ENCODE data around the gene VPS39. TPM values are rescaled to one million over a fixed set of nuclear protein-coding genes. Genes with fewer than 3 reads are reported as not detected.

VPS39 gene
- total and polyA plus RNA-seq, 12 donors = 24.9 to 55.0 (median 48.9) TPM

DNA sequence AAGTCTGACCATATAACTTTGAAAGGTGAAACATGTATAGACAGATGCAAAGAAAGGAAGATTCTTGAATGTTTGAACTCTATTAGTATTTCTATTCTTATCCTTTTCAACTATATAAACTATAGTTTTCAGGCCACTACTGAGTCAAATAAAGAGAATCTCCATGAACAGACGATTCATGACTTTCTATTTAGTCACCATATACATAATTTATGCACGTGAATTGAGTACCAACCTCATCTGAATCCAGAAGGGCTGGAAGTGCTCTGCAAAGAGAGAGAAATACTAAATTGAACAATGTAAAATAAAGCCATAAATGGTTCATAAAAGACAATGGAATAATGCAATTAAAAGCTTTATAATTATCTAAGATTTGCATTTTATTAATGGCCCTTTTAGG is 9.5 kb upstream of the VPS39 start:
- no peak for DNase-seq
- ATAC-seq = no peak
- Histone ChIP-seq H3K4me3 (no peak overlapping the region), H3K27ac (no peak overlapping the region), H3K36me3 (peaks cover 0 to 97% (median 27%) of the 10 kb centered on the region in 9 donors), H3K4me1 (peaks cover 0 to 10% (median 0%) of the 10 kb centered on the region in 9 donors), H3K27me3 (no peaks in the 10 kb centered on the region), H3K9me3 (no peaks in the 10 kb centered on the region)
- TF ChIP-seq, protein P1, sequence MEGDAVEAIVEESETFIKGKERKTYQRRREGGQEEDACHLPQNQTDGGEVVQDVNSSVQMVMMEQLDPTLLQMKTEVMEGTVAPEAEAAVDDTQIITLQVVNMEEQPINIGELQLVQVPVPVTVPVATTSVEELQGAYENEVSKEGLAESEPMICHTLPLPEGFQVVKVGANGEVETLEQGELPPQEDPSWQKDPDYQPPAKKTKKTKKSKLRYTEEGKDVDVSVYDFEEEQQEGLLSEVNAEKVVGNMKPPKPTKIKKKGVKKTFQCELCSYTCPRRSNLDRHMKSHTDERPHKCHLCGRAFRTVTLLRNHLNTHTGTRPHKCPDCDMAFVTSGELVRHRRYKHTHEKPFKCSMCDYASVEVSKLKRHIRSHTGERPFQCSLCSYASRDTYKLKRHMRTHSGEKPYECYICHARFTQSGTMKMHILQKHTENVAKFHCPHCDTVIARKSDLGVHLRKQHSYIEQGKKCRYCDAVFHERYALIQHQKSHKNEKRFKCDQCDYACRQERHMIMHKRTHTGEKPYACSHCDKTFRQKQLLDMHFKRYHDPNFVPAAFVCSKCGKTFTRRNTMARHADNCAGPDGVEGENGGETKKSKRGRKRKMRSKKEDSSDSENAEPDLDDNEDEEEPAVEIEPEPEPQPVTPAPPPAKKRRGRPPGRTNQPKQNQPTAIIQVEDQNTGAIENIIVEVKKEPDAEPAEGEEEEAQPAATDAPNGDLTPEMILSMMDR (IDR thresholded peaks at IDR 0.05) = no peak
- 83 to 91% methylated on average over 2 of the region's 2 CpGs for WGBS, 2 donors
- intact Hi-C loops (cut with DNase I) = no loop called here

GRCh38 chr15:42215913-42216829 is 8.1 kb upstream of the VPS39 start:
- TF ChIP-seq, protein P1 (IDR thresholded peaks at IDR 0.05) = peak in 4 of 9 donors; percentile 10 to 26 (median 22)
- Histone ChIP-seq H3K9me3 (no peaks in the 10 kb centered on the region), H3K27me3 (no peaks in the 10 kb centered on the region), H3K4me3 (no peak overlapping the region), H3K36me3 (peaks cover 0 to 99% (median 34%) of the 10 kb centered on the region in 9 donors), H3K27ac (peak overlapping the region in 2 of 10 donors; percentile 30 to 39), H3K4me1 (peaks cover 0 to 10% (median 0%) of the 10 kb centered on the region in 9 donors)
- intact Hi-C loops (cut with DNase I) = no loop called here
- ATAC-seq (peak in 1 of 8 donors; percentile 41), DNase-seq (no peak)
- 48 to 66% methylated on average over 4 of the region's 4 CpGs for WGBS, 2 donors

DNA sequence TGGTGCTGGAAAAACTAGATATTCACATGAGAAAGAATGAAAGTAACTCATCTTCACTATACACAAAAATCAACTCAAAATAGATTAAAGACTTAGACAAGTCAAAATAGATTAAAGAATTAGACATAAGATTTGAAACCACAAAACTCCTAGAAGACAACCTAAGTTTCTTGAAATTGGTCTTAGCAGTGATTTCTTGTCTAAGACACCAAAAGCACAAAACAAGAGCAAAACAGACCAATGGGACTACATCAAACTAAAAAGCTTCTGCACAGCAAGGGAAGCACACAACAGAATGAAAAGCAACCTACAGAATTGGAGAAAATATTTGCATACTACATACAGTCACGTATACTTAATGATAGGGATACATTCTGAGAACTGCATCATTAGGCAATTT is 6.5 kb upstream of the VPS39 start:
- no peak for ATAC-seq

DNA sequence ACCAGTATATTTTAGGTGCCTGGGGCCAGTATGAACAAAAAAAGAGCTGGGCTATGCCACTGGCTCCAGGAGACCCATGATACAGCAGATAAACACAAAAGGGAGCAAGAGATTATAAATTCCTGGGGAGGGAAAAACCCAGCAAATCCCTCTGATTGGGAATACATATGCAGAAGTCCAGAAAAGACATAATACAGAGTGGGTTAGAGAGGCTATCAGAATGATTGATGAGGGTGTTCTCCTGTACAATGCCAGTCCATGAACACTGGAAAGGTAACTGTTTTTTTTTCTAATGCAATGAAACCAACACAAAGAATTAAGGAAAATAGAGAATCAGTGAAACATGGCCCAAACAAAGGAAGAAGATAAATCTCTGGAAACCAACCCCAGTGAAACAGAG is 5.4 kb upstream of the VPS39 start:
- peaks cover 0 to 95% (median 34%) of the 10 kb centered on the region in 9 donors for H3K36me3 ChIP-seq
- H3K27me3 ChIP-seq = no peaks in the 10 kb centered on the region
- TF ChIP-seq, protein P1 (IDR thresholded peaks at IDR 0.05) = no peak
- intact Hi-C loops (cut with DNase I) = no loop called here
- DNase-seq (no peak), ATAC-seq (no peak)
- H3K4me1 ChIP-seq = peaks cover 0 to 12% (median 3%) of the 10 kb centered on the region in 9 donors
- H3K9me3 ChIP-seq = no peaks in the 10 kb centered on the region
- no peak overlapping the region for H3K4me3 ChIP-seq
- no peak overlapping the region for H3K27ac ChIP-seq

More for the DNA sequence above, 6.5 kb upstream of the VPS39 start:
- intact Hi-C loops (cut with DNase I) = no loop called here
- WGBS, 2 donors = 94 to 96% methylated on average over 1 of the region's 1 CpG
- H3K4me1 ChIP-seq = peaks cover 0 to 10% (median 0%) of the 10 kb centered on the region in 9 donors
- H3K9me3 ChIP-seq = no peaks in the 10 kb centered on the region
- H3K4me3 ChIP-seq = no peak overlapping the region
- TF ChIP-seq, protein P1 (IDR thresholded peaks at IDR 0.05) = no peak
- no peak for DNase-seq
- H3K27me3 ChIP-seq = no peaks in the 10 kb centered on the region
- no peak overlapping the region for H3K27ac ChIP-seq
- peaks cover 0 to 100% (median 35%) of the 10 kb centered on the region in 9 donors for H3K36me3 ChIP-seq

All from heart right ventricle (tissue), 16 donors.